Hepatocyte (in vitro differentiated cells): ENCODE results near the gene LEAP2.

ENCODE experiments used
- CTCF ChIP-seq: fragments of 200-600 bp; sonication (generic); IDR thresholded peaks from 2 replicates; pipeline ENCODE4 v1.5.1; 2016; ENCODE audit warnings: antibody characterized with exemption, mild to moderate bottlenecking; ENCODE audit not compliant: poor library complexity
- EZH2 ChIP-seq: fragments of 200-600 bp; sonication (generic); IDR thresholded peaks from 2 replicates; pipeline ENCODE4 v1.6.1; 2016; ENCODE audit warnings: antibody characterized with exemption, mild to moderate bottlenecking, borderline replicate concordance
- EZH2phosphoT487 ChIP-seq: fragments of 200-600 bp; sonication (generic); IDR thresholded peaks from one replicate; pipeline ENCODE4 v1.6.1; 2018; ENCODE audit warnings: antibody characterized with exemption, mild to moderate bottlenecking, low read depth, moderate library complexity; ENCODE audit not compliant: unreplicated experiment, severe bottlenecking

DNA sequence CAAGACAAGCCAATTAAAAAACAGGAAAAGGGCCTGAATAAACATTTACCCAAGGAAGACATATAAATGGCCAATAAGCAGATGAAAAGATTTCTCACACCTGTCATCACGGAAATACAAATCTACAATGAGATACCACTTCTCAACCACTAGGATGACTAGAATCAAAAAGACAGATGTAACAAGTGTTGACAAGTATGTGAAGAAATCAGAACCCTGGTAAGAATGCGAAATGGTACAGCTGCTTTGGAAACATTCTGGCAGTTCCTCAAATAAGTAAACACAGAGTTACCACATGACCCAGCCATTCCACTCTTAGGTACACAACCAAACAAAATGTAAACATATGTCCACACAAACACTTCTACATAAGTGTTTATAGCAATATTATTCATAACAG is 32.5 kb downstream of the LEAP2 start:
- TF ChIP-seq CTCF (no peak), EZH2 (no peak), EZH2phosphoT487 (no peak)
